ENCODE measurements around the gene CNTNAP5.

Gene CNTNAP5

DNA sequence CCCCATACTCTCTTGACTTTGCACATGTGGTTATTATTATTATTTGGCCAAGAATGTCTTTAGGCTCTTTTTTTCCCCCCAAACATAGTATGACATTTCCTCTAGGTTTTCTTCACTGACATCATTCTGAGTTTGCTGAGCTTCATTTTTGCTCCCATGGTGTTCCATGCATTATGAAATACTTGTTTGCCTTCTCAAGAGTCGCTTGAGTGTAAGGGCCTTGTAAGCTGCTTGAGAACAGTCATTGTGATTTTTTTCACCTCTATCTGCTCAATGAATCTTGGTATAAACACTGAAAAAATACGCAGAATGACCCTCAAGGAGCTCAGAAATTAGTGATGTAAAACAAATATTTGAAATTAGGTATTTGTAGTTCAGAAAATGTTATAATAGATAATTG is 688.9 kb downstream of the CNTNAP5 start:
- no peaks in the 10 kb centered on the region for H3K4me1 ChIP-seq (ENCODE audit: insufficient read depth, low read length, poor library complexity, severe bottlenecking)
- H3F3A ChIP-seq (ENCODE audit: low read depth) = no peaks in the 10 kb centered on the region
- no peak overlapping the region for H3K4me2 ChIP-seq (ENCODE audit: low read depth, low read length, poor library complexity, severe bottlenecking)
- H3K36me3 ChIP-seq (ENCODE audit: insufficient read depth, low read length) = no peaks in the 10 kb centered on the region
- H3K4me3 ChIP-seq (ENCODE audit: low read length, poor library complexity, severe bottlenecking) = no peak overlapping the region
- H4K20me1 ChIP-seq (ENCODE audit: insufficient read depth, low read length, poor library complexity, severe bottlenecking) = no peaks in the 10 kb centered on the region
- TF ChIP-seq EZH2phosphoT487 (IDR thresholded peaks at IDR 0.05; ENCODE audit: borderline replicate concordance) = no peak
- TF ChIP-seq, protein P1, sequence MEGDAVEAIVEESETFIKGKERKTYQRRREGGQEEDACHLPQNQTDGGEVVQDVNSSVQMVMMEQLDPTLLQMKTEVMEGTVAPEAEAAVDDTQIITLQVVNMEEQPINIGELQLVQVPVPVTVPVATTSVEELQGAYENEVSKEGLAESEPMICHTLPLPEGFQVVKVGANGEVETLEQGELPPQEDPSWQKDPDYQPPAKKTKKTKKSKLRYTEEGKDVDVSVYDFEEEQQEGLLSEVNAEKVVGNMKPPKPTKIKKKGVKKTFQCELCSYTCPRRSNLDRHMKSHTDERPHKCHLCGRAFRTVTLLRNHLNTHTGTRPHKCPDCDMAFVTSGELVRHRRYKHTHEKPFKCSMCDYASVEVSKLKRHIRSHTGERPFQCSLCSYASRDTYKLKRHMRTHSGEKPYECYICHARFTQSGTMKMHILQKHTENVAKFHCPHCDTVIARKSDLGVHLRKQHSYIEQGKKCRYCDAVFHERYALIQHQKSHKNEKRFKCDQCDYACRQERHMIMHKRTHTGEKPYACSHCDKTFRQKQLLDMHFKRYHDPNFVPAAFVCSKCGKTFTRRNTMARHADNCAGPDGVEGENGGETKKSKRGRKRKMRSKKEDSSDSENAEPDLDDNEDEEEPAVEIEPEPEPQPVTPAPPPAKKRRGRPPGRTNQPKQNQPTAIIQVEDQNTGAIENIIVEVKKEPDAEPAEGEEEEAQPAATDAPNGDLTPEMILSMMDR (conservative IDR thresholded peaks at IDR 0.05; ENCODE audit: low read length) = no peak
- H2AFZ ChIP-seq (ENCODE audit: low read length) = no peak overlapping the region
- no peaks in the 10 kb centered on the region for H3K9me2 ChIP-seq (replicated peaks; ENCODE audit: low read depth, low read length)
- no peaks in the 10 kb centered on the region for H3K79me2 ChIP-seq (ENCODE audit: insufficient read depth, low read length)
- no peaks in the 10 kb centered on the region for H3K27me3 ChIP-seq (ENCODE audit: insufficient read depth, low read length, poor library complexity, severe bottlenecking)
- no peaks in the 10 kb centered on the region for H3K9me3 ChIP-seq (ENCODE audit: insufficient read depth, low read depth, low read length)
- no peak overlapping the region for H3K9ac ChIP-seq (ENCODE audit: low read depth, low read length, poor library complexity, severe bottlenecking)

DNA sequence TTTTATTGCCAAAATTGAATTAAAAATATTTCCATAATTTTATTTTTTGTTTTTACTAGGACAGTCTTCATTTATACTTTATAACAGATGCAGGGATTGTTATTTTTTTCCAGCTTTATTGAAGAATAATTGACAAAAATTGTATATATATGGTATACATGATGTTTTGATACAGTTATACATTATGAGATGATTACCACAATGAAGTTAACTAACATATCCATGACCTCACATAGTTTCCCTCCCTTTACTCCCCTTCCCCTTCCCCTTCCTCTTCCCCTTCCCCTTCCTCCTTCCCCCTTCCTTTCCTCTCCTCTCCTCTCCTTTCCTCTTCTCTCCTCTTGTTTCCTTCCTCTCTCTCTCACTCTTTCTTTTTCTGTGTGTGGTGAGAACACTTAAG is 700.1 kb downstream of the CNTNAP5 start:
- no peaks in the 10 kb centered on the region for H3F3A ChIP-seq (ENCODE audit: low read depth)
- no peaks in the 10 kb centered on the region for H3K9me3 ChIP-seq (ENCODE audit: insufficient read depth, low read depth, low read length)
- H2AFZ ChIP-seq (ENCODE audit: low read length) = no peak overlapping the region
- no peak overlapping the region for H3K4me3 ChIP-seq (ENCODE audit: low read length, poor library complexity, severe bottlenecking)
- H3K27me3 ChIP-seq (ENCODE audit: insufficient read depth, low read length, poor library complexity, severe bottlenecking) = no peaks in the 10 kb centered on the region
- no peaks in the 10 kb centered on the region for H3K36me3 ChIP-seq (ENCODE audit: insufficient read depth, low read length)
- TF ChIP-seq EZH2phosphoT487 (IDR thresholded peaks at IDR 0.05; ENCODE audit: borderline replicate concordance) = no peak
- TF ChIP-seq, protein P1 (conservative IDR thresholded peaks at IDR 0.05; ENCODE audit: low read length) = no peak
- H3K9me2 ChIP-seq (replicated peaks; ENCODE audit: low read depth, low read length) = no peaks in the 10 kb centered on the region
- H3K4me2 ChIP-seq (ENCODE audit: low read depth, low read length, poor library complexity, severe bottlenecking) = no peak overlapping the region
- H3K9ac ChIP-seq (ENCODE audit: low read depth, low read length, poor library complexity, severe bottlenecking) = no peak overlapping the region
- H4K20me1 ChIP-seq (ENCODE audit: insufficient read depth, low read length, poor library complexity, severe bottlenecking) = no peaks in the 10 kb centered on the region
- no peaks in the 10 kb centered on the region for H3K79me2 ChIP-seq (ENCODE audit: insufficient read depth, low read length)
- H3K4me1 ChIP-seq (ENCODE audit: insufficient read depth, low read length, poor library complexity, severe bottlenecking) = no peaks in the 10 kb centered on the region

DNA sequence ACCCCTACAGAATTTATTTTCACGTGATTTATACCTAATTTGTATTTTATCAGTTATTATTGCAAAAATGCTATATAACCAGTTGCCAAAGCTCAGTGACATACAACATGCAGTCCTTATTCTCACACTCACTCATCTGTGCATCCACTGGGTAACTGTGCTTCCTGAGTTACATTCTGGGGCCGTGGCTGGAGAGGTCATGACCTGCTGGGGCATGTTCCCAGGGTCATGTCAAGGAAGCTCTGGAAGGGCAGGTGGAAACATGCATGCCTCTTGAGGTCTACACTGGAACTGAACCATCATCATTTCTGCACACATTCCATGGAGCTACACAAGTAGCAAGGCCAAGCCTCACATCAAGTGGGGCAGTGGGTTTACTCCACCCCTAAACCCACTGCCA is 715.5 kb downstream of the CNTNAP5 start:
- H3K27me3 ChIP-seq (ENCODE audit: insufficient read depth, low read length, poor library complexity, severe bottlenecking) = no peaks in the 10 kb centered on the region
- no peaks in the 10 kb centered on the region for H3F3A ChIP-seq (ENCODE audit: low read depth)
- H3K36me3 ChIP-seq (ENCODE audit: insufficient read depth, low read length) = no peaks in the 10 kb centered on the region
- no peak overlapping the region for H3K9ac ChIP-seq (ENCODE audit: low read depth, low read length, poor library complexity, severe bottlenecking)
- no peaks in the 10 kb centered on the region for H3K9me2 ChIP-seq (replicated peaks; ENCODE audit: low read depth, low read length)
- no peak overlapping the region for H3K4me2 ChIP-seq (ENCODE audit: low read depth, low read length, poor library complexity, severe bottlenecking)
- no peaks in the 10 kb centered on the region for H3K9me3 ChIP-seq (ENCODE audit: insufficient read depth, low read depth, low read length)
- no peaks in the 10 kb centered on the region for H3K4me1 ChIP-seq (ENCODE audit: insufficient read depth, low read length, poor library complexity, severe bottlenecking)
- no peaks in the 10 kb centered on the region for H4K20me1 ChIP-seq (ENCODE audit: insufficient read depth, low read length, poor library complexity, severe bottlenecking)
- TF ChIP-seq EZH2phosphoT487 (IDR thresholded peaks at IDR 0.05; ENCODE audit: borderline replicate concordance) = no peak
- TF ChIP-seq, protein P1 (conservative IDR thresholded peaks at IDR 0.05; ENCODE audit: low read length) = no peak
- H3K79me2 ChIP-seq (ENCODE audit: insufficient read depth, low read length) = no peaks in the 10 kb centered on the region
- H2AFZ ChIP-seq (ENCODE audit: low read length) = no peak overlapping the region
- H3K4me3 ChIP-seq (ENCODE audit: low read length, poor library complexity, severe bottlenecking) = no peak overlapping the region
